Activated B cell treated with CpG ODN at 0.5 μM for 24 hours (primary cell): Measurements from ENCODE around the gene SPATA16. TPM values are rescaled to one million over a fixed set of nuclear protein-coding genes. Genes with fewer than 3 reads are reported as not detected.

Source experiments
- ATAC-seq: fragments of 200-7000 bp; cut with Tn5 transposase; one replicate; pipeline ENCODE4 v1.10.0; 2021; ENCODE audit warnings: low read depth, mild to moderate bottlenecking, moderate library complexity
- CTCF ChIA-PET: fragments of 350-600 bp; sonication (Branson Sonifier 250); formaldehyde crosslinking; loops from one replicate; lab custom pipeline; 2021; ENCODE audit warnings: antibody characterized with exemption; lab: Charles Lee
- POLR2A ChIA-PET: fragments of 350-600 bp; sonication (Branson Sonifier 250); formaldehyde crosslinking; loops from one replicate; lab custom pipeline; 2021; ENCODE audit warnings: antibody characterized with exemption; lab: Charles Lee
- DNase-seq: peaks from one replicate; pipeline ENCODE4 v3.0.0; 2022
- H3K27ac Mint-ChIP-seq: one replicate; pipeline ENCODE4 v1.8.0; 2020; ENCODE audit warnings: mixed read lengths
- H3K27me3 Mint-ChIP-seq: one replicate; pipeline ENCODE4 v1.8.0; 2021; ENCODE audit warnings: mixed read lengths
- H3K36me3 Mint-ChIP-seq: one replicate; pipeline ENCODE4 v1.8.0; 2021; ENCODE audit warnings: low read depth, mixed read lengths
- H3K4me1 Mint-ChIP-seq: one replicate; pipeline ENCODE4 v1.8.0; 2021; ENCODE audit warnings: mixed read lengths
- H3K4me3 Mint-ChIP-seq: one replicate; pipeline ENCODE4 v1.8.0; 2020; ENCODE audit warnings: mild to moderate bottlenecking, mixed read lengths
- H3K9me3 Mint-ChIP-seq: one replicate; pipeline ENCODE4 v1.8.0; 2020; ENCODE audit warnings: mixed read lengths
- CTCF ChIP-seq: fragments of 200-600 bp; IDR thresholded peaks from one replicate; pipeline ENCODE4 v1.8.0; 2022; ENCODE audit warnings: antibody characterized with exemption, mild to moderate bottlenecking
- intact Hi-C: fragments of 100-400 bp; cut with micrococcal nuclease; formaldehyde crosslinking; loops from one replicate; pipeline ENCODE4 v1.15.1; 2024
- total RNA-seq: library from RNA; stranded (reverse); gene quantifications from 2 replicates; pipeline ENCODE4 v1.2.3, GENCODE V29; 2022

Gene SPATA16
- total RNA-seq, 1 donor from 2014 or later, result not detected

DNA sequence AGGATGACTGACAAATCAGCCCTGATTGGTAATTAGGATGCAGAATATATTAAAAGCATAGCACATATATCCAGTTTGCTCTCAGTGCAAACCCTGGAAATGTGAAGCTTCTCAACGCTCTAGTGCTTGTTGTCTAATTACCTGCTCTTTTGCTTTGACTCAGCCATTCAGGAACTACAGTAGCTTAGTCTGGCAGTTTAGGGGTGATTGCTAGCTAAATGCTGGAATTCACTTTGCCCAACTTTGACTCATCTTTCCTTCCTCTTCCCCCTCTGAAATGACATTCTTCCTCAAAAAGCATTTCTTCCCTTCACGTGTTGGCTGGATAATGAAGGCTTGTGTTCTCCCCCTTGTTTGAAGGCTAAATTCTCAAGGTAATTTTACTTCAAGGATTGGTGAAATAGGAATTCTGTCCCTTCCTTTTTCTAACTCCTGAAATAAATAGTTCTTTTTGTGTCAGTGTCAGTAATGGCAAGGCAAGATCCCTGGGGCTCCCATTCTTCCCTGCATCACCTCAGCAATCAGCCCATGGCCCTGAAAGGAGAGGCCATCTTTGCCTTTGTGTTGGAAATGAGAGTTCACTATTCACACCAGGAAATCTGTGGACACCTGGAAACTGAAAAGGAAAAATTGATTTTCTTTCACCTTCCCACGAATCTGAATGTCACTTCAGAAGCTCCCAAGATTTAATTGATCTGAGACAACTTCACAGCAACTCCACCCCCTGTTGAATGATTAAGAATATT, 286.9 kb downstream of the SPATA16 start:
- no peaks in the 10 kb centered on the region for H3K36me3 Mint-ChIP-seq
- DNase-seq, result no peak
- no peak for ATAC-seq
- ChIA-PET POLR2A (interaction anchor here (0.6 kb wide), 1 partner anchor 53 kb away, joined by 3 read pairs; no protein-coding TSS in a partner anchor), CTCF (interaction anchor here (0.6 kb wide), 1 partner anchor 1961 kb away, joined by 4 read pairs; no protein-coding TSS in a partner anchor)
- no peak for TF ChIP-seq CTCF
- no peaks in the 10 kb centered on the region for H3K4me1 Mint-ChIP-seq
- intact Hi-C loops, result no loop called here
- no peak overlapping the region for H3K27ac Mint-ChIP-seq
- H3K9me3 Mint-ChIP-seq, result no peaks in the 10 kb centered on the region
- peaks cover 2% of the 10 kb centered on the region for H3K27me3 Mint-ChIP-seq
- no peak overlapping the region for H3K4me3 Mint-ChIP-seq

- no peak for DNase-seq
- ATAC-seq, result no peak
- Mint-ChIP-seq H3K27me3 (peaks cover 2% of the 10 kb centered on the region), H3K4me3 (no peak overlapping the region), H3K4me1 (no peaks in the 10 kb centered on the region), H3K36me3 (no peaks in the 10 kb centered on the region), H3K9me3 (no peaks in the 10 kb centered on the region), H3K27ac (no peak overlapping the region)
- TF ChIP-seq CTCF, result no peak
- POLR2A ChIA-PET, result no interaction called here
- intact Hi-C loops, result no loop called here
- CTCF ChIA-PET, result no interaction called here
Observed at GRCh38 chr3:172853005-172853404, 288.0 kb downstream of the SPATA16 start.

GRCh38 chr3:172848910-172849309, 292.1 kb downstream of the SPATA16 start:
- ATAC-seq, result no peak
- Mint-ChIP-seq H3K27me3 (no peaks in the 10 kb centered on the region), H3K36me3 (no peaks in the 10 kb centered on the region), H3K4me3 (no peak overlapping the region), H3K27ac (no peak overlapping the region), H3K9me3 (peaks cover 3% of the 10 kb centered on the region), H3K4me1 (peaks cover 2% of the 10 kb centered on the region)
- CTCF ChIA-PET, result no interaction called here
- POLR2A ChIA-PET, result no interaction called here
- no peak for TF ChIP-seq CTCF
- no peak for DNase-seq
- intact Hi-C loops, result no loop called here

GRCh38 chr3:172847292-172847691, 293.7 kb downstream of the SPATA16 start:
- DNase-seq, result no peak
- ChIA-PET CTCF (no interaction called here), POLR2A (no interaction called here)
- H3K9me3 Mint-ChIP-seq, result peaks cover 3% of the 10 kb centered on the region
- intact Hi-C loops, result no loop called here
- ATAC-seq, result no peak
- H3K36me3 Mint-ChIP-seq, result no peaks in the 10 kb centered on the region
- no peaks in the 10 kb centered on the region for H3K27me3 Mint-ChIP-seq
- no peak overlapping the region for H3K27ac Mint-ChIP-seq
- H3K4me3 Mint-ChIP-seq, result no peak overlapping the region
- H3K4me1 Mint-ChIP-seq, result peaks cover 2% of the 10 kb centered on the region
- no peak for TF ChIP-seq CTCF

DNA sequence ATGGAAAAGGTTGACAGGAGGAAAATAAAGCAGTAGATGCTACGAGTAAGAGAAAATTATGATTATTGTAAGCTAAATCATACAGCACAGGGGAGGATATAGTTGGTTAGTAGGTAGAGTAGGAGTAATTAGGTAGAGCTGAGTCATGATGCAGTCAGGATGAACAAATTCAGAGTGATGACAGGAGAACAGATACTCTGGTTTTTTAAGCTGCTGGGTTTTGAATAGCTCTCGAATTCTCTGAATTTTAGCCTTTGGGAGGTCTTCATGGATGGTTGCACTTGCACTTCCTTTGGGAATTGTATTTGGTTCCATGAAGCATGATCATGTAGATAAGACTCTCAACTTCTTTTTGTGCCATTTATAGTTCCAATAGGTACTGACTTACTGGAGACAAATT, 294.3 kb downstream of the SPATA16 start:
- peaks cover 3% of the 10 kb centered on the region for H3K9me3 Mint-ChIP-seq
- H3K27ac Mint-ChIP-seq, result no peak overlapping the region
- H3K4me3 Mint-ChIP-seq, result no peak overlapping the region
- peaks cover 2% of the 10 kb centered on the region for H3K4me1 Mint-ChIP-seq
- ChIA-PET CTCF (no interaction called here), POLR2A (no interaction called here)
- no peak for TF ChIP-seq CTCF
- intact Hi-C loops, result no loop called here
- H3K36me3 Mint-ChIP-seq, result no peaks in the 10 kb centered on the region
- DNase-seq (no peak), ATAC-seq (no peak)
- no peaks in the 10 kb centered on the region for H3K27me3 Mint-ChIP-seq
